GM21529 (cell line): ENCODE measurements around the gene TEX264.

ENCODE experiments used
- ATAC-seq: cut with Tn5 transposase; IDR thresholded peaks from one replicate; pipeline ENCODE4 v1.9.1; 2021; ENCODE audit not compliant: unreplicated experiment

TEX264 gene

GRCh38 chr3:51747840-51748239 lies 76.8 kb downstream of the TEX264 start:
- no peak for ATAC-seq

GRCh38 chr3:51748327-51748726 lies 77.3 kb downstream of the TEX264 start:
- ATAC-seq, result no peak

- no peak for ATAC-seq
These were observed 79.8 kb downstream of the TEX264 start for GRCh38 chr3:51750878-51751277.

GRCh38 chr3:51751287-51751686 lies 80.2 kb downstream of the TEX264 start:
- ATAC-seq, result no peak
